A204.1 (cell line): Measurements from ENCODE around the gene DMTF1.

Source experiments
- FAIRE-seq: peaks from 2 replicates; lab custom pipeline; 2012; peaks lifted over from hg19 to GRCh38; lab: Jason Lieb, UNC

The DMTF1 gene

GRCh38 chr7:87147500-87147899, 4.8 kb upstream of the DMTF1 start:
- FAIRE-seq: no peak

GRCh38 chr7:87148332-87148955, 3.8 kb upstream of the DMTF1 start:
- FAIRE-seq: no peak

GRCh38 chr7:87151002-87151728, 1.1 kb upstream of the DMTF1 start:
- FAIRE-seq: no peak

- no peak for FAIRE-seq
Measured at GRCh38 chr7:87151729-87152111, 533 bp upstream of the DMTF1 start.

GRCh38 chr7:87152897-87153641, 816 bp downstream of the DMTF1 start:
- no peak for FAIRE-seq

- no peak for FAIRE-seq
Measured at GRCh38 chr7:87154166-87154565, 1.9 kb downstream of the DMTF1 start.

GRCh38 chr7:87154569-87154968, 2.3 kb downstream of the DMTF1 start:
- no peak for FAIRE-seq

- FAIRE-seq: no peak
Measured at GRCh38 chr7:87155788-87156187, 3.5 kb downstream of the DMTF1 start.

- no peak for FAIRE-seq
Measured at GRCh38 chr7:87156709-87157108, 4.5 kb downstream of the DMTF1 start.

- no peak for FAIRE-seq
Measured at GRCh38 chr7:87159538-87159937, 7.3 kb downstream of the DMTF1 start.

- peak; percentile 37 for FAIRE-seq
Measured at GRCh38 chr7:87164433-87164832, 12.2 kb downstream of the DMTF1 start.

- FAIRE-seq: no peak
Measured at GRCh38 chr7:87170828-87171227, 18.6 kb downstream of the DMTF1 start.

- FAIRE-seq: no peak
Measured at GRCh38 chr7:87171282-87171934, 19.2 kb downstream of the DMTF1 start.

- FAIRE-seq: no peak
Measured at GRCh38 chr7:87173471-87173870, 21.2 kb downstream of the DMTF1 start.

- FAIRE-seq: peak; percentile 54
Measured at GRCh38 chr7:87178320-87178719, 26.1 kb downstream of the DMTF1 start.

- peak; percentile 49 for FAIRE-seq
Measured at GRCh38 chr7:87179180-87179579, 26.9 kb downstream of the DMTF1 start.

GRCh38 chr7:87187120-87187519, 34.9 kb downstream of the DMTF1 start:
- no peak for FAIRE-seq

GRCh38 chr7:87188930-87189329, 36.7 kb downstream of the DMTF1 start:
- no peak for FAIRE-seq

- FAIRE-seq: no peak
Measured at GRCh38 chr7:87190783-87191182, 38.5 kb downstream of the DMTF1 start.

- FAIRE-seq: no peak
Measured at GRCh38 chr7:87192784-87193487, 40.7 kb downstream of the DMTF1 start.

GRCh38 chr7:87193912-87194311, 41.7 kb downstream of the DMTF1 start:
- FAIRE-seq: no peak

GRCh38 chr7:87199241-87199640, 47.0 kb downstream of the DMTF1 start:
- no peak for FAIRE-seq
